ENCODE results near the gene COBLL1.
A peak's percentile ranks its signal among the peaks of the same experiment; 100 is the strongest.

COBLL1 gene

GRCh38 chr2:164852086-164852485, 10.5 kb upstream of the COBLL1 start:
- WGBS = 100% methylated on average over 2 of the region's 4 CpGs
- H3K9me3 ChIP-seq (ENCODE audit: insufficient read depth, low read depth, low read length) = no peaks in the 10 kb centered on the region
- H3K36me3 ChIP-seq (ENCODE audit: insufficient read depth, low read length) = no peaks in the 10 kb centered on the region
- H3K27me3 ChIP-seq (ENCODE audit: insufficient read depth, low read length) = no peaks in the 10 kb centered on the region
- no peak overlapping the region for H3K9ac ChIP-seq (ENCODE audit: low read depth, low read length)
- H3K4me3 ChIP-seq (ENCODE audit: low read length) = no peak overlapping the region
- H3K27ac ChIP-seq (ENCODE audit: low read depth, low read length) = no peak overlapping the region
- no peaks in the 10 kb centered on the region for H3K4me1 ChIP-seq (ENCODE audit: insufficient read depth, low read length)

DNA sequence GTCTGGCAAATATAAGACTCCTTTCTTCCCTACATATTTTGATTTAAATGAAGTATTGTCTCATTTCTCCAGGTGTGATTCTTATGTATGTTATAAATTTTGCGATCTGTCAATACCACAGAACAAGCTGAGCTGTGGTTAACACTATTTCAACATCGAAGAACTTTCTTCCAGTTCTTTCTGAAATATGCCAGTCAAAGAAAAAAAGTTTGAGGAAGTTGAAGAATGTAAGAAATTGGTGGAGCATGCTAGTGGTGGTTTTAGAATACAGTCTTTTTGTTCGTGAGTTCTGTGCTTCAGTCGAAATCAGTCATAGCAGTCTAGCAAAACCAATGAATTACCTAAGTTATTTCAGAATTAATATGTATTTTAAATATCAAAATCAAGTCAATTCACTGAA, 8.6 kb upstream of the COBLL1 start:
- Histone ChIP-seq H3K4me3 (ENCODE audit: low read length) (no peak overlapping the region), H3K9me3 (ENCODE audit: insufficient read depth, low read depth, low read length) (no peaks in the 10 kb centered on the region), H3K4me1 (ENCODE audit: insufficient read depth, low read length) (no peaks in the 10 kb centered on the region), H3K36me3 (ENCODE audit: insufficient read depth, low read length) (no peaks in the 10 kb centered on the region), H3K27ac (ENCODE audit: low read depth, low read length) (no peak overlapping the region), H3K9ac (ENCODE audit: low read depth, low read length) (no peak overlapping the region), H3K27me3 (ENCODE audit: insufficient read depth, low read length) (no peaks in the 10 kb centered on the region)
- 92% methylated on average over 4 of the region's 4 CpGs for WGBS

DNA sequence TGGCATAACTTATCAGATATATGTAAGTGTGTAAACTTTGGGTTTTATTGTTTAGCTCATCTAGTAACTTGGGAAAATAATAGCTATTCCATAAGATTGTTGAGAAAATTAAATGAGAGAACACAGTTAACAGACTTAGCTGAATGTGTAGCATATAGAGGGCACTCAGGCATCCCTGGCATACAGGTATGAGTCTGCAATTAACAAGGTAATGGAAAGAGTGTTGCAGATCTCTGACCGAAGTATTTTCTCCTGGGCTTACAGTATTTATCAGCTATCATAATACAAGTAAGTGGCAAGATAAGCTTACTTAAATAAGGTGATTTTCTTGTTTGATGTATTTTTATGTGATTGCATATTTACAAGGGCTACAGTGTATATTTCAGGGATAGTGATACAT, 7.9 kb upstream of the COBLL1 start:
- Histone ChIP-seq H3K4me3 (ENCODE audit: low read length) (no peak overlapping the region), H3K27me3 (ENCODE audit: insufficient read depth, low read length) (no peaks in the 10 kb centered on the region), H3K27ac (ENCODE audit: low read depth, low read length) (no peak overlapping the region), H3K4me1 (ENCODE audit: insufficient read depth, low read length) (no peaks in the 10 kb centered on the region), H3K36me3 (ENCODE audit: insufficient read depth, low read length) (no peaks in the 10 kb centered on the region), H3K9me3 (ENCODE audit: insufficient read depth, low read depth, low read length) (no peaks in the 10 kb centered on the region), H3K9ac (ENCODE audit: low read depth, low read length) (no peak overlapping the region)
- WGBS = no CpG with 5 or more reads among the region's 1 CpG

DNA sequence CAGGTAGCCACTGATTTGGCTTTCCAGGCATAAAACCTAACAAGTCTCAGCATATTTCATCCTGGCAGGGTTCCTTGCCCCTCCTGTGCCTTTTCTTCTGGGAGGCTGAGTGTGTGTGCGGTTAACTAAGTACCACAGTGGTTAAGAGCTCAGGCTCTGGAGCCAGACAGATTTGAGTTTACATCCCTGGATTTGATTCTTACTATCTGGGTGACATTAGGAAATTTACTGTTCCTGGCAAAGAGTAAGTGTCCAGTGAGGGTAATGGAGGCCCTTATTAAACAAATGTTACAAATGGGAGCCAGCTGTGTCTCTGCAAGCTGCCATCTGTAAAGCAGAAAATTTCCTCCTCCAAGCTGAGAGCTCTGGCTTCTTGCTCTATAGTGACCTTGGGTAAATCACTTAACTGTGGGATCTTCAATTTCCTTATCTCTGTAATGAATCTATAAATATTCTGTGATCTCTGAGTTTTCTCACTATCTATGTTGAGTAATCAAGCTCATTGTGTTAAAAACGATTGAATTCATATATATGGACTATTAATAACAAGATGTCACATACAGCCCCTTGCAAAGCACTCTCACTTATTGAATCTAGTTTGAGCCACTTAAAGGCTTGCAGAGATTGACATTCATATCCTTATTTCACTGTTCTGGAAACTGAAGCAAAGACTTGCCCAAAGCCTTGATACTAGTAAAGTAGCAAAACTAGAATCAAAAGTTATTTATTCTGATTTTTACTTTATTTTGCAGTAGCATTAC, 6.5 kb upstream of the COBLL1 start:
- Histone ChIP-seq H3K4me3 (ENCODE audit: low read length) (no peak overlapping the region), H3K4me1 (ENCODE audit: insufficient read depth, low read length) (no peaks in the 10 kb centered on the region), H3K9me3 (ENCODE audit: insufficient read depth, low read depth, low read length) (no peaks in the 10 kb centered on the region), H3K27me3 (ENCODE audit: insufficient read depth, low read length) (0 out of 2 replicates have a peak, but pooled peaks cover 1% of the 10 kb centered on the region), H3K36me3 (ENCODE audit: insufficient read depth, low read length) (no peaks in the 10 kb centered on the region), H3K27ac (ENCODE audit: low read depth, low read length) (no peak overlapping the region), H3K9ac (ENCODE audit: low read depth, low read length) (no peak overlapping the region)
- WGBS = 100% methylated on average over 1 of the region's 2 CpGs

DNA sequence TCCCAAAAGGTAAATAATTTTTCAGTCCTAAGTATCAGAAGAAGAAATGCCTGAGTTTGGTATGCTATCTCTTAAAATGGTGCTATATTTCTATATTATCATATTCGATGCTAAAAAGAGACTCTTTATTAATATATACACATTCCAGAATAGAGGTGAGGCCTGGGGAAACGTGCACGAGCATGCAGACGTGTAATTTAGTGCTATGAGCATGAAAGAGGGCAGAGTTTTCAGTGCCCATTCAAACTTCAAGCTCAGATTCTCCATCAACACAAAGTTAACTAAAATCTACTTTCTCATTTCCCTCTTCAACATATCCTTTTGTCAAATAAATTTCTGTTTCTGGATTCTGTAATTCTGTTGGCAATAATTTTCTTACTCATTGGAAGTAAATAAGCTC, 5.7 kb upstream of the COBLL1 start:
- Histone ChIP-seq H3K9me3 (ENCODE audit: insufficient read depth, low read depth, low read length) (no peaks in the 10 kb centered on the region), H3K36me3 (ENCODE audit: insufficient read depth, low read length) (no peaks in the 10 kb centered on the region), H3K4me1 (ENCODE audit: insufficient read depth, low read length) (peaks cover 4% of the 10 kb centered on the region; the same call in 1 of the 2 replicates), H3K27ac (ENCODE audit: low read depth, low read length) (no peak overlapping the region), H3K4me3 (ENCODE audit: low read length) (no peak overlapping the region), H3K9ac (ENCODE audit: low read depth, low read length) (no peak overlapping the region), H3K27me3 (ENCODE audit: insufficient read depth, low read length) (peaks cover 6% of the 10 kb centered on the region; the same call in 1 of the 2 replicates)
- WGBS = 97% methylated on average over 3 of the region's 4 CpGs

- no CpG with 5 or more reads among the region's 2 CpGs for WGBS
- Histone ChIP-seq H3K27me3 (ENCODE audit: insufficient read depth, low read length) (peaks cover 6% of the 10 kb centered on the region; the same call in 1 of the 2 replicates), H3K27ac (ENCODE audit: low read depth, low read length) (no peak overlapping the region), H3K4me1 (ENCODE audit: insufficient read depth, low read length) (peaks cover 4% of the 10 kb centered on the region; the same call in 1 of the 2 replicates), H3K9me3 (ENCODE audit: insufficient read depth, low read depth, low read length) (no peaks in the 10 kb centered on the region), H3K9ac (ENCODE audit: low read depth, low read length) (no peak overlapping the region), H3K36me3 (ENCODE audit: insufficient read depth, low read length) (no peaks in the 10 kb centered on the region), H3K4me3 (ENCODE audit: low read length) (no peak overlapping the region)
Observed at GRCh38 chr2:164846276-164846675, 4.7 kb upstream of the COBLL1 start.

DNA sequence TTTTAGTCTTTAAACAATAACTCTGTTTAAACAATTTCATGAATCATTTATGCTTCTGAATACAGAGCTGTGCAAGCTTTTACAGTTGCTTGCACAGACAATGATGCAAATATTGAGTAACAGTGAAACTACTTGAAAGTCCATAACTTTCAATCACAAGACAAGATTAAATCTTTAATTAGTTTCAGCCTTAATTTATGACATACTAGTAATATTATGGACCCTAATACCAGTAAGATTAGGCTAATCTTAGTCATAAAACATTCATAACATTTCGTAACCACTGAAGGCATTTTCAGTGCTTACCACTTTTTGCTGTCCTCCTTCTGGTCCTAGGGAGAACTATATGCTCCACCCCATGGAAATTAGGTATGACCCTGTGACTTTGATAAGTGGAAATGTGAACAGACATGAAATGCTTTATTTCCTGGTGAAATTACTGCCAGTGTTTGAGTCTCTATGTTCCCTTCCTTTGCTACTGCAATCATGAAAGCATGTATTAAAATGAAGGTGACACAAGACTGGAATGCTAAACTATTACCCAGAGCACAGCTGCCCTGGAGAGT, 1.8 kb upstream of the COBLL1 start:
- H3K4me3 ChIP-seq (ENCODE audit: low read length) = no peak overlapping the region
- H3K9me3 ChIP-seq (ENCODE audit: insufficient read depth, low read depth, low read length) = no peaks in the 10 kb centered on the region
- H3K9ac ChIP-seq (ENCODE audit: low read depth, low read length) = no peak overlapping the region
- H3K4me1 ChIP-seq (ENCODE audit: insufficient read depth, low read length) = peaks cover 7% of the 10 kb centered on the region; the same call in 1 of the 2 replicates
- no peak overlapping the region for H3K27ac ChIP-seq (ENCODE audit: low read depth, low read length)
- no peaks in the 10 kb centered on the region for H3K36me3 ChIP-seq (ENCODE audit: insufficient read depth, low read length)
- WGBS = 95% methylated on average over 1 of the region's 1 CpG
- H3K27me3 ChIP-seq (ENCODE audit: insufficient read depth, low read length) = peaks cover 32% of the 10 kb centered on the region

- 86% methylated on average over 7 of the region's 8 CpGs for WGBS
- Histone ChIP-seq H3K27ac (ENCODE audit: low read depth, low read length) (no peak overlapping the region), H3K4me1 (ENCODE audit: insufficient read depth, low read length) (peaks cover 7% of the 10 kb centered on the region; the same call in 1 of the 2 replicates), H3K9me3 (ENCODE audit: insufficient read depth, low read depth, low read length) (no peaks in the 10 kb centered on the region), H3K9ac (ENCODE audit: low read depth, low read length) (no peak overlapping the region), H3K36me3 (ENCODE audit: insufficient read depth, low read length) (no peaks in the 10 kb centered on the region), H3K4me3 (ENCODE audit: low read length) (peak overlapping the region; percentile 83; the same call in 1 of the 2 replicates), H3K27me3 (ENCODE audit: insufficient read depth, low read length) (peaks cover 33% of the 10 kb centered on the region)
Observed at GRCh38 chr2:164842624-164842966, 972 bp upstream of the COBLL1 start.

- H3K36me3 ChIP-seq (ENCODE audit: insufficient read depth, low read length) = no peaks in the 10 kb centered on the region
Observed at GRCh38 chr2:164840930-164841718, 499 bp downstream of the COBLL1 start.

DNA sequence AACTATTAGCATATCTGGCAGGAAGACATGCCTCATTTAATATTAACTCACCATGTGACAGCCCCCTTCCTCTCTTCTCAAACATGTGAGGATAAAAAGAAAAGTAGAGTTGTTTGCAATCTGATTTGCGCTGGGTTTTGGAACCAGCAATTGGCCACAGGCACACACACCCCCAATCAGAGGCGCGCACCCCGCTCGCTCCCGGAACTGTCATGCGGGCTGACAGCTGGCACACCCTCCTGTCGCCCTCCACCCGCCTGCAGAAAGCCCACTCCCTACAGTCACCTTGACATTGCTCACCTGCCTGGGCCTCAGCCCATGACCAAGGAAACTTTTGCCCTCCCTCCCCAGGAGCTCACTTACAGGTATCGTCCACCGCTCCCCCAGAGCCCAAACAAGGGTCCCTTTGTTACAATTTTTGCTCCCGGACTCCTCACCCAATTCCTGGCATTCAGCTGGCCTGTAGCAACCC, 1.1 kb downstream of the COBLL1 start:
- peak overlapping the region; percentile 83 for H3K4me3 ChIP-seq (ENCODE audit: low read length)
- H3K36me3 ChIP-seq (ENCODE audit: insufficient read depth, low read length) = no peaks in the 10 kb centered on the region
- H3K4me1 ChIP-seq (ENCODE audit: insufficient read depth, low read length) = peaks cover 7% of the 10 kb centered on the region; the same call in 1 of the 2 replicates
- H3K9ac ChIP-seq (ENCODE audit: low read depth, low read length) = peak overlapping the region; percentile 84; the same call in 1 of the 2 replicates
- 3% methylated on average over 12 of the region's 12 CpGs for WGBS
- no peak overlapping the region for H3K27ac ChIP-seq (ENCODE audit: low read depth, low read length)
- peaks cover 33% of the 10 kb centered on the region for H3K27me3 ChIP-seq (ENCODE audit: insufficient read depth, low read length)
- H3K9me3 ChIP-seq (ENCODE audit: insufficient read depth, low read depth, low read length) = no peaks in the 10 kb centered on the region

More at GRCh38 chr2:164840930-164841718, 499 bp downstream of the COBLL1 start:
- no peaks in the 10 kb centered on the region for H3K9me3 ChIP-seq (ENCODE audit: insufficient read depth, low read depth, low read length)
- WGBS = under 1% methylated on average over 90 of the region's 90 CpGs
- H3K27ac ChIP-seq (ENCODE audit: low read depth, low read length) = peak overlapping the region; percentile 68
- peak overlapping the region; percentile 84 for H3K9ac ChIP-seq (ENCODE audit: low read depth, low read length)
- H3K27me3 ChIP-seq (ENCODE audit: insufficient read depth, low read length) = peaks cover 33% of the 10 kb centered on the region
- H3K4me1 ChIP-seq (ENCODE audit: insufficient read depth, low read length) = peaks cover 7% of the 10 kb centered on the region; the same call in 1 of the 2 replicates
- H3K4me3 ChIP-seq (ENCODE audit: low read length) = peak overlapping the region; percentile 83

Measured in HUES64 (cell line).